NCI-H2196 treated with DMSO at 0.1 percent for 48 hours (cell line): ENCODE results near the gene HMGXB3.
A peak's percentile ranks its signal among the peaks of the same experiment; 100 is the strongest.

Experiments used
- DNase-seq: peaks from one replicate; lab custom pipeline; 2025; ENCODE audit not compliant: unreplicated experiment; lab: John Stamatoyannopoulos, UW

The HMGXB3 gene

GRCh38 chr5:150065886-150066285 is 65.3 kb downstream of the HMGXB3 start:
- no peak for DNase-seq

GRCh38 chr5:150066436-150066835 is 65.9 kb downstream of the HMGXB3 start:
- no peak for DNase-seq

GRCh38 chr5:150066901-150067396 is 66.4 kb downstream of the HMGXB3 start:
- no peak for DNase-seq

- DNase-seq, result no peak
Measured at GRCh38 chr5:150067405-150067960, 66.9 kb downstream of the HMGXB3 start.

GRCh38 chr5:150068071-150068470 is 67.5 kb downstream of the HMGXB3 start:
- DNase-seq, result no peak

- DNase-seq, result peak; percentile 18
Measured at GRCh38 chr5:150068472-150068871, 67.9 kb downstream of the HMGXB3 start.

- DNase-seq, result no peak
Measured at GRCh38 chr5:150068961-150069645, 68.6 kb downstream of the HMGXB3 start.

- no peak for DNase-seq
Measured at GRCh38 chr5:150069672-150070627, 69.4 kb downstream of the HMGXB3 start.

- no peak for DNase-seq
Measured at GRCh38 chr5:150070821-150071220, 70.3 kb downstream of the HMGXB3 start.

GRCh38 chr5:150073086-150073625 is 72.6 kb downstream of the HMGXB3 start:
- no peak for DNase-seq

- DNase-seq, result no peak
Measured at GRCh38 chr5:150073677-150074076, 73.1 kb downstream of the HMGXB3 start.

- DNase-seq, result no peak
Measured at GRCh38 chr5:150075233-150075632, 74.7 kb downstream of the HMGXB3 start.

GRCh38 chr5:150075806-150076205 is 75.3 kb downstream of the HMGXB3 start:
- DNase-seq, result no peak

- DNase-seq, result no peak
Measured at GRCh38 chr5:150077060-150077459, 76.5 kb downstream of the HMGXB3 start.

- DNase-seq, result no peak
Measured at GRCh38 chr5:150077996-150078801, 77.7 kb downstream of the HMGXB3 start.

- DNase-seq, result no peak
Measured at GRCh38 chr5:150078802-150079689, 78.5 kb downstream of the HMGXB3 start.

- no peak for DNase-seq
Measured at GRCh38 chr5:150079909-150080461, 79.4 kb downstream of the HMGXB3 start.

GRCh38 chr5:150080696-150081435 is 80.3 kb downstream of the HMGXB3 start:
- no peak for DNase-seq
